ENCODE results near the gene ARHGAP35.

ARHGAP35 gene

DNA sequence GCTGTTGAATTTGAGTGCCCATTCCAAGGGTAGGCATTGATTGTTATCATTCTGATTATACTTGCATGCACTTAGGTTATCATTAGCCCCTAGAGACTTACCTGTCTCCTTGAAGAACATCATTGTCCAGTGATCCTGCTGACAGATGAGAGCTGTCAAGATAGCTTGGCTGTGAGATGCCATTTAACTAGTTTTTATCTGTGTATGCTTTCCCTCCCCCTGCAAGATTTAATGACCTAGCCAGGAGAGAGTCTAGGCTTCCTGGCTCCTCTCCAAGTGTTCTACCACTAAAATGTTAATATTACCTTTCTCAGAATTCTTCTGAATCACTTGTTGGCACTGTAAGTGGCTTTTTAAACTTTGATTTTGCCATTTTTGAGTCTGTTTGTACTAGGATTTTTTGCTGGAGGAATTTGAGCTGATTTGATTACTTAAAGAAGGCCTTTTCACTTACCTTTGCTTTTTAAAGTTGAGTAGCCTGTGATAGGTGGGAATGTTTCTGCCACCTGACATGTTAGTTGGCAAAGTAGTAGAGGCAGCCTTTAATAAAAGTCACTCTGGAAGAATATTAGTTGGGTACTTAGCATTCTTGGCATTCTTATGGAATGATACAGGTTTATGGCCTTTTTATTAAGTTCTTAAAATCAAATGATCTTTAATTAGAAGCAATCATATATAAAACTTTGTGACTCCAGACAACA lies 41.1 kb downstream of the ARHGAP35 start:
- H3K27ac ChIP-seq, result peak overlapping the region; percentile 49
- TF ChIP-seq ZFX (IDR thresholded peaks at IDR 0.05; ENCODE audit: borderline replicate concordance), result no peak
- TF ChIP-seq, protein P1, sequence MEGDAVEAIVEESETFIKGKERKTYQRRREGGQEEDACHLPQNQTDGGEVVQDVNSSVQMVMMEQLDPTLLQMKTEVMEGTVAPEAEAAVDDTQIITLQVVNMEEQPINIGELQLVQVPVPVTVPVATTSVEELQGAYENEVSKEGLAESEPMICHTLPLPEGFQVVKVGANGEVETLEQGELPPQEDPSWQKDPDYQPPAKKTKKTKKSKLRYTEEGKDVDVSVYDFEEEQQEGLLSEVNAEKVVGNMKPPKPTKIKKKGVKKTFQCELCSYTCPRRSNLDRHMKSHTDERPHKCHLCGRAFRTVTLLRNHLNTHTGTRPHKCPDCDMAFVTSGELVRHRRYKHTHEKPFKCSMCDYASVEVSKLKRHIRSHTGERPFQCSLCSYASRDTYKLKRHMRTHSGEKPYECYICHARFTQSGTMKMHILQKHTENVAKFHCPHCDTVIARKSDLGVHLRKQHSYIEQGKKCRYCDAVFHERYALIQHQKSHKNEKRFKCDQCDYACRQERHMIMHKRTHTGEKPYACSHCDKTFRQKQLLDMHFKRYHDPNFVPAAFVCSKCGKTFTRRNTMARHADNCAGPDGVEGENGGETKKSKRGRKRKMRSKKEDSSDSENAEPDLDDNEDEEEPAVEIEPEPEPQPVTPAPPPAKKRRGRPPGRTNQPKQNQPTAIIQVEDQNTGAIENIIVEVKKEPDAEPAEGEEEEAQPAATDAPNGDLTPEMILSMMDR (IDR thresholded peaks at IDR 0.05), result no peak

DNA sequence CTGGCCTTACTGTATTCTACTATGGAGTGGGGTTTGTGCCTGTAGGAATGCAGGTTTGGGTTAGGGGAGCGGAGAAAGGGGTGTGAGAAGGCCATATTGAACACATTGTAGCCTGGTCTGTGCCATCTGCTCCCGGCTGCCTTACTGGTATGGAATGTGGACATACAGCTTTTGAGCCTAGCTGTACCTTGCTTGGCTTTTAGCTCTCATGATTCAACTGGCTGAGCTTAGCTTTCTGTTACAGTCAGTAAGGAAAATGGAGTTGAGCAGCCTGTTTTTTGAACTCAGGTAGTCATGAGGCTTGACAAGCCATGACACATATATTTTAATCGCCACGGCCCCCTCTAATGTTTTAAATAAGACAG lies 41.6 kb downstream of the ARHGAP35 start:
- H3K27ac ChIP-seq, result peak overlapping the region; percentile 49
- TF ChIP-seq, protein P1 (IDR thresholded peaks at IDR 0.05), result no peak
- no peak for TF ChIP-seq ZFX (IDR thresholded peaks at IDR 0.05; ENCODE audit: borderline replicate concordance)

DNA sequence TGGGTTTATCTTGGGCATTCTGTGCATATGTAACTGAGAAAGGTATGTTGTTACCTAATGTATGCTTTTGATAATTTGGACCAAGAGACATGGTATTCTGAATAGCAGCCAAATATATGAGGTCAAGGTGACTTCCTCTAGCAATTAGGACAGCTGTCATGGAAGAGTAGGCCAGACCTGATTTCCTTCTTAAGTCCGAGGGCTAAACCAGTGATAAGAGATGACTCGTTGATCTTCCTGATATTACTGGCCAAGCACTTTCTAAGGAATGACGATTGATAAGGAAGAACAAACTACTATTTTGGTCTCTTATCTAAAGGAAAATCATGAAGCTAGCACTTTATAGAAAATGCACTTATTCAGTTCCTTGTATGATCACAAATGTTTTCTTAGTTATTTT lies 42.7 kb downstream of the ARHGAP35 start:
- peak overlapping the region; percentile 49 for H3K27ac ChIP-seq
- TF ChIP-seq, protein P1 (IDR thresholded peaks at IDR 0.05), result no peak

DNA sequence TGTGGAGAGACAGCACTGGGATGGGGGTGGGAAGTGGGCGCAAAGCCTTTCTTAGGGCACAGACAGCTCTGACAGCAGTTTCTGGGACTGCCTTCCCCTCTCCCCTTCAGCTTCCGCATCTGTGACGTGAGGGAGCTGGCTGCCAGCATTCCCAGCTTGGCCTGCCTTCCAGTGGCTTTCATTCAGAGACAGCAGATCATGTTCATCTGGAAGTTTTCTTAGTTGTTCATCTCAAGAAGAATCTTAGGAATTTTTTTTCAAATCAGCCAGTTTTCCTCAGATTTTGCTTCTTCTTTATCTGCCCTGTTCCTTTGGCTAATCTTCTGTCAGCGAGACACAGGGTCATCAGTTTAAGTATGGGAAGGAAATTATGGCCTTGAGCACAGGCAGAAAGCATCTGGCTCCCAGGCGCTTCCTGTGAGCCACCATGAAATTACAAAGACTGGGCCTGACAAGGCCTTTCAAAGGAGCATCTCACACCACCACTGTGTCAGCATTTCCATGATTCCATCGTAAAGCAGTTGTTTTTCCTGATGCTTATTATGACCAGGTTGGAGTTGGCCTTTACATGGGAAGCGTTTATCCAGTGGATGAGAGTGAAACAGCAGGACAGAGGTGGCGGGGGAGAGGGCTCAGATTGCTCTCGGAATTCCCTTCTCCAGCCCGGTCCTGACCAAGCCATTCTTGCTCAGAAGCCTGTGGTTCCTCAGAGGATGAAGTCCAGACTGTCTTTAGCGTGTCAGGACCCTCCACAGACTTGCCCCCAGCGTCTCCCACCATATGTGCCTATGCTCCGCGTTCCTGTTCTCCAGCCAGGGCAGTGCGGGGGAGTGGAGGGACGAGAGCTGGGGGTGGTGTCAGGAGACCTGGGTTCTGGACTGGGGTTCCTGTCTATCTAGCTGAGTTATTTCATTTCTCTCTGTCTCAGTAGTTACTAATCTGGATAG lies 43.6 kb downstream of the ARHGAP35 start:
- H3K27ac ChIP-seq, result peak overlapping the region; percentile 49; the same call in 1 of the 2 replicates
- TF ChIP-seq, protein P1 (IDR thresholded peaks at IDR 0.05), result no peak
- TF ChIP-seq ZFX (IDR thresholded peaks at IDR 0.05; ENCODE audit: borderline replicate concordance), result no peak

DNA sequence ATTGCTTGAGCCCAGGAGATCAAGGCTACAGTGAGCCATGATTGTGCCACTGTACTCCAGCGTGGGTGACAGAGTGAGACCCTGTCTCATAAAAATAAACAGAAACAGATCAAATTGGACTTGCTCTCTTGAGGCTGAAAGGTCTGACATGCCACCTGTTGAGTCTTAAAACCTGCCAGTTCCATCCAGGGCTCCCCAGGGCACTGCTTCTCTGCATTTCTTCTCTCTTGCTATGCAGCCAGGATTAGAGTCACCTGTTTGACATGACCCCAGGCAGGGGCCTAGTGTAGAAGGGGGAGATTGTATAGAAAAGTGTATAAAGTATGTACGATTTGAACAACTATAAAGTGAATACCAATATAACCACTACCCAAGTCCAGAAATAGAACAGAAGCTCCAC lies 45.4 kb downstream of the ARHGAP35 start:
- no peak overlapping the region; the same call in 1 of the 2 replicates for H3K27ac ChIP-seq
- no peak for TF ChIP-seq ZFX (IDR thresholded peaks at IDR 0.05; ENCODE audit: borderline replicate concordance)
- TF ChIP-seq, protein P1 (IDR thresholded peaks at IDR 0.05), result no peak

DNA sequence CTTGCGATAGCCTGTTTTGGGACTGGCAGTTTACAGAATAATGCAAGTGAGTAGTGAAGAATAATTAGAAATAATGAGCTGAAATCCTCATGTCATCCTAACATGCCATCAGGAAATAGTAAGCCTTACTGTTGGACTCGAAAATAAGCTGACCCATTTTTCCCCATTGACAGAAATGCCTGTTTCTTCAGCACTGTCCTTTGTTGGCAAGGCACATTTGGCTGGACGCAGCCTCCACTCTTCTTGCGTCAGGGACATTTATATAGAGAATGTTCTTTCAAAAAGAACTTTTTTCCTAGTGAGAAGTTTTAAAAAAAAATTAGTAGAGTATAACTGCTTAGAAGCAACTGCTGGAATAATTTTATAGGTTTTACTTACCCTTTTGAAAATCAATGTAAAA lies 47.1 kb downstream of the ARHGAP35 start:
- H3K27ac ChIP-seq, result no peak overlapping the region
- TF ChIP-seq ZFX (IDR thresholded peaks at IDR 0.05; ENCODE audit: borderline replicate concordance), result no peak
- TF ChIP-seq, protein P1 (IDR thresholded peaks at IDR 0.05), result no peak

DNA sequence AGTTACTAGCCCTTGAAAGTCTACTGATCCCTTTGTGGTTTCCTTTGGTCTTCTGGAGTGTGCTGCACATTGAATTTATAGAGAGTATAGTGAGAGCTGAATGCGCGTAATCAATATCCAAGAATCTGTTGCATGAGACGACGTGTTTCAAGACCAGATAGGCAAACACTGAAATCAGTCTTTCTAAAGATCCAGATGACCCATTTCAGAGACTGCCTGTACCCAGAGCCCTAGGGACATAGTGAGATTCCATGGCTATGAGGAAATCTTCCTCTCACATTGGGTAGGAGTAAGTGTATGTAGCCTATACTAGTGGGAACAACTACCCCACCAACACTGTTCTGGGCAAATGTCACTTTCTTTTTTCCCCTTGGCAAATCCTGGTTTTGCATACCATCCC lies 48.6 kb downstream of the ARHGAP35 start:
- no peak overlapping the region for H3K27ac ChIP-seq

More for the DNA sequence above, 48.6 kb downstream of the ARHGAP35 start:
- TF ChIP-seq, protein P1 (IDR thresholded peaks at IDR 0.05), result no peak
- no peak for TF ChIP-seq ZFX (IDR thresholded peaks at IDR 0.05; ENCODE audit: borderline replicate concordance)
